ENCODE data around the gene DCAF8L2.
"Not testable (repeated sequence)": the region's sequence is repeated elsewhere in the genome, so short reads cannot be mapped to it uniquely, and the experiment has no call there.

- TF ChIP-seq ZNF707 (tag by site-specific recombination; IDR thresholded peaks at IDR 0.05); TRIM28 (IDR thresholded peaks at IDR 0.05; ENCODE audit: borderline replicate concordance, low read length); ZNF354C (tag by site-specific recombination; IDR thresholded peaks at IDR 0.05; ENCODE audit: borderline replicate concordance, low read depth); CTCF (tag by site-specific recombination; IDR thresholded peaks at IDR 0.05); ZBTB49 (tag by site-specific recombination; IDR thresholded peaks at IDR 0.05; ENCODE audit: low read depth); GLIS1 (tag by site-specific recombination; IDR thresholded peaks at IDR 0.05): not testable (repeated sequence)
Measured at GRCh38 chrX:27743521-27743920, 153.4 kb downstream of the DCAF8L2 start.

Measured in HEK293 (cell line).